IPS-NIHi7 (cell line): ENCODE data around the gene MRS2.
A peak's percentile ranks its signal among the peaks of the same experiment; 100 is the strongest.
"Not testable (repeated sequence)": the region's sequence is repeated elsewhere in the genome, so short reads cannot be mapped to it uniquely, and the experiment has no call there.

Experiments
- DNase-seq: peaks from one replicate; pipeline ENCODE4 v3.0.0; 2012; ENCODE audit warnings: mixed read lengths; ENCODE audit errors: extremely low spot score

The MRS2 gene

DNA sequence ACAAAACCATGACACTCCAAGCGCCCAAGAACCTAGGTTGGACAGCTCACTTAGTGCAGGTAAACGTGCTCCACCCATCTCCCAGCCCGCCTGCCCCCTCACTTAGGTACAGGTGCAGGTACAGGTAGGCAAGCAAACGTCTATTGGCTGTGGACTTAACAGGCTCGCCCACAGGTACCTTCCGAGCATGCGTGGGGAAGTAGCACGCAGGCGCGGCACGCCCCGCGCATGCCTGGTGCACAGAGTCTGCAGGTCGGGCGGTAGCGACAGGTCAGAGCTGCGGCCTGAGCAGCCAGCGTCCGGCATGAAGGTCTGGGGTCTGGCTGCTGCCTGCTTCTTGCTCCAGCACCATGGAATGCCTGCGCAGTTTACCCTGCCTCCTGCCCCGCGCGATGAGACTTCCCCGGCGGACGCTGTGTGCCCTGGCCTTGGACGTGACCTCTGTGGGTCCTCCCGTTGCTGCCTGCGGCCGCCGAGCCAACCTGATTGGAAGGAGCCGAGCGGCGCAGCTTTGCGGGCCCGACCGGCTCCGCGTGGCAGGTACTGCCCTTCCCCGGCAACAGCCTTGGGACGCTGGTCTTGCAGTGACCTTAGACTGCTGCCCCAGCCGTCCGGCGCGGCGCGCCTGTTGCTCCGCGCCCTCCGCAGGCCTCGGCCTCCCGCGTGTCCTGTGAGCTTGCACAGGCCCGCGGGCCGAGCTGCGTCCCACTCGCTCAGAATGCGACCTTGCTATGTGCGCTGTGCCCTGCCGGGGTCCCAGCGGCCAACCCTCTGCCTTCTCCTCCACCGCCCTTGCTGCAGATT, at the start of gene MRS2:
Gene MRS2 (plus strand): TSS at position 240 of the 804 bp plus-strand sequence. CDS start 111 bp downstream, at position 351.
- peak; percentile 79 for DNase-seq

DNA sequence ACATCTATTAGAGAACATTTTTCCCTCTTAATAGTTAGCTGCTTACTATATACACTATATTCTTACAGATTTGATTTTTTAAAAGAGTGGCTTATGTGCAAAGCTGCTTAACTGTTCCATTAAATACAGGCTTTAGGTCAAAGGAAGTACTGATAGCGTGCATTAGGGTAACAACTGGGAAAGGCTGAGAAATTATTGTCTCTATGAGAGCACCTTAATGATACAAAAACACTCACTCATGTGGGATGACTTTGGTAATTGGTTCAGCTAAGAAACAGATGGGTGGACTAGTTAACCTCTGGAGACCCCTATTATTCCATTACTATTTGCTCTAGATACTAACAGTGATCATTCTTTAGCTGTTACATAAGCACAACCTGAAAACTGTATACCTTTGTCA, 48.9 kb upstream of the MRS2 start:
- DNase-seq, result no peak

- DNase-seq, result no peak
Observed at GRCh38 chr6:24355393-24355792, 47.3 kb upstream of the MRS2 start.

- no peak for DNase-seq
Observed at GRCh38 chr6:24356310-24356973, 46.3 kb upstream of the MRS2 start.

DNA sequence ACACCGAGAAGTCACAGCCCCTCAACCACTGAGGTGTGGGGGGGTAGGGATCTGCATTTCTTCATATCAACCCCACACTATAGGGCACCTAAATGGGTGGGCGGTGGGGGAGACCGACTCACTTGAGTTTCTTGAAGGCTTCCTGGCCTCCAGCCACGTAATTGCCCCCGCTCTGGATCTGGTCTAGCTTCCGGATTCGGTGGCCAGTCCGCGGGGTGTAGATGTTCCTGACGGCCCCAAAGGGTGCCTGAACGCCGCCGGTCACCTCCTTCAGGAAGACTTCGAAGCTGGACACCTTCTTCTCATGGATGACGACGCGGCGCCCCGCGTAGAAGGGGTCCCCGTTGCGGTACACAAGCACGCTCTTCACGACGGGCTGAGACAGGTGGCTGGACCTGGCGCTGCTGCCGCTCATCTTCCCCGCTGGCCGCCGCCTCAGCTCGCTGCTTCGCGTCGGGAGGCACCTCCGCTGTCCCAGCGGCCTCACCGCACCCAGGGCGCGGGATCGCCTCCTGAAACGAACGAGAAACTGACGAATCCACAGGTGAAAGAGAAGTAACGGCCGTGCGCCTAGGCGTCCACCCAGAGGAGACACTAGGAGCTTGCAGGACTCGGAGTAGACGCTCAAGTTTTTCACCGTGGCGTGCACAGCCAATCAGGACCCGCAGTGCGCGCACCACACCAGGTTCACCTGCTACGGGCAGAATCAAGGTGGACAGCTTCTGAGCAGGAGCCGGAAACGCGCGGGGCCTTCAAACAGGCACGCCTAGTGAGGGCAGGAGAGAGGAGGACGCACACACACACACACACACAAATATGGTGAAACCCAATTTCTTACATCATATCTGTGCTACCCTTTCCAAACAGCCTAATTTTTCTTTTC, 45.2 kb upstream of the MRS2 start, which contains the start of gene DCDC2:
Gene DCDC2 (minus strand): TSS at position 724 of the 883 bp plus-strand sequence. CDS start 309 bp downstream, at position 415.
- DNase-seq, result peak; percentile 15

DNA sequence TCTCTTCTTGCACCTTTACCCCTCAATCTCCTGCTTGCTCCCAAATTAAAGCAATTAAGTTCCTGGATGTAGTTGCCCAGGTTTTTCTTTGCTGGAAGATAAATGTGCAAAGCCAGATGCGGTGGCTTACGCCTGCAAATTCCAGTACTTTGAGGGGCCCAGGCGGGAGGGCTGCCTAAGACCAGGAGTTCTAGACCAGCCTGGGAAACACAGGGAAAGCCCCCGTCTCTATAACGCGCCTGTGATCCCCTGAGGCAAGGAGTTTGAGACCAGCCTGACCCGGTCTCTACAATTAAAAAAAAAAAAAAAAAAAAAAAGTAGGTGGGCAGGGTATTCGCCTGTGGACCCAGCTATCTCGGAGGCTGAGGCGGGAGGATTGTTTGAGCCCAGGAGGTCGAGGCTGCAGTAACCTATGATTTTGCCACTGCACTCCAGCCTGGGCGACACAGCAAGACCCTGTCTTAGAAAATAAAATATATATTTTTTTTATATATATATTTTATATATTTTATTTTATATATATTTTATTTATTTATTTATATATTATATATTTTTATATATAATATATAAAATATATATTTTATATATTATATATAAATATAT, 44.4 kb upstream of the MRS2 start:
- no peak for DNase-seq

- peak; percentile 85 for DNase-seq
Observed at GRCh38 chr6:24359640-24360454, 42.9 kb upstream of the MRS2 start.

- not testable (repeated sequence) for DNase-seq
Observed at GRCh38 chr6:24362363-24362762, 40.4 kb upstream of the MRS2 start.

GRCh38 chr6:24365103-24365633, 37.6 kb upstream of the MRS2 start:
- not testable (repeated sequence) for DNase-seq

- DNase-seq, result no peak
Observed at GRCh38 chr6:24374612-24375011, 28.1 kb upstream of the MRS2 start.

DNA sequence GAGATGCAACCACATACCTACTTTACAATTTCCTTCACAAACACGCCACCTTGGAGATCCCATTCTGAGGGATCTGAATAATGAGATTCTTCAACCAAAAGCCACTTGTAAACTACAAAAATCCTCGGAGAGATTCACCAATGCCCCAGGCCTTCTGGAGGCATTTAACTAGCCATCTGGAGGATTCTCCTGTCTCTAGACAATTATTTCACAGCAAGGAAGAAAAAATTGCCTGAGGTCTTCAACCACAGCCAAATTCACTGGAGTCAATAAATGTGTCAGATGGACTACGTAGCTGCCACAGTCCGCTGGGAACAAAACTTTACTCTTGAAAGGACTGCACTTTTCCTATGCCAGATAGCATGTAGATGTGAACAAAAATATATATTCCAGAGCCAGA, 25.9 kb upstream of the MRS2 start:
- no peak for DNase-seq

DNA sequence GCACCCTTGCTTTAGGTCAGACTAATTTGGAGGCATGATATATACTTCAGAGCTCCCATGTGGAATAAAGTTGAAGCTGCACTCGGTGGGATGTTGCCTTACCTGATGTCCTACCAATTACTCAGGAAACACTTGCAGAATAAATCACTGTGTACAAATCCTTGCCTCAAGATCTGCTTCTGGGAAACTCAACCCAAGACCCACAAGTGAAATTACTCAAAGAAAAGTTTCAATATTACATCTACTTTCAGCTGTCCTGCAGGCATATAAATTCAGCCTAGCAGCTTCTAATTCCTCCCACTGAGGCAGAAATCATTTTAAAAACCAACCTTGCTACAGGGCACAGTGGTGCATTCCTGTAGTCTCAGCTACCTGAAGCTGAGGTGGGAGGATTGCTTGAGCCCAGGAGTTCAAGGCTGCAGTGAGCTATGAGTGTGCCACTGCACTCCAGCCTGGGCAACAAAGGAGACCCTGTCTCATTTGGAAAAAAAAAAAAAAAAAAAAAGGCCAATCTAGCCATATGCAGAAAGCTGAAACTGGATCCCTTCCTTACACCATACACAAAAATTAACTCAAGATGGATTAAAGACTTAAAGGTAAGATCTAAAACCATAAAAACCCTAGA, 24.2 kb upstream of the MRS2 start:
- DNase-seq, result no peak

DNA sequence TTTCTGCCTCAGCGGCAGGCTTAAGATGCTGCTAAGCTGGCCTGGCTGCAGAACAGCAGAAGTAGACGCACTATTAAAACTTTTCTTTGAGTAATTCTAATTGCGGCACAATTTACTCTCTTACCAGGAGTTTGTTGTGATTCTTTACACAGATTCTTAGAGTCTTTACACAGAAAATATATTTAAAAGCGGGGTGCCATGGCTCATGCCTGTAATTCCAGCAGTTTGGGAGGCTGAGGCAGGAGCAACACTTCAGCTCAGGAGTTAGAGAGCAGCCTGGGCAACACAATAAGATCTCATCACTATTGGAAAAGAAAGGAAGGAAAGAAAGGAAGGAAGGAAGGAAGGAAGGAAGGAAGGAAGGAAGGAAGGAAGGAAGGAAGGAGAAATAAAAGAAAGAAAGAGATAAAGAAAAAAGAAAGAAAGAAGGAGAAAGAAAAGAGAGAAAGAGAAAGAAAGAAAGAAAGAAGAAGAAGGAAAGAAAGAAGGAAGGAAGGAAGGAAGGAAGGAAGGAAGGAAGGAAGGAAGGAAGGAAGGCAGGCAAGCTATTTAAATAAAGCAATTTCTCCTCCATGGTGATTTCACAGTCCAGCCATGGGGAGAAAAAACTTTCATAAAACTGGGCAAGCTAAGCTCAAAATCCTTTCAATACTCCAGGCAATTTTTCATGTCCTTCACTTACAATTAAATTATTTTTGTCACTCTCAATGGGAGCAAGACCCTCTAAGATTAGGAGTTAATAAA, 21.1 kb upstream of the MRS2 start:
- DNase-seq, result no peak

DNA sequence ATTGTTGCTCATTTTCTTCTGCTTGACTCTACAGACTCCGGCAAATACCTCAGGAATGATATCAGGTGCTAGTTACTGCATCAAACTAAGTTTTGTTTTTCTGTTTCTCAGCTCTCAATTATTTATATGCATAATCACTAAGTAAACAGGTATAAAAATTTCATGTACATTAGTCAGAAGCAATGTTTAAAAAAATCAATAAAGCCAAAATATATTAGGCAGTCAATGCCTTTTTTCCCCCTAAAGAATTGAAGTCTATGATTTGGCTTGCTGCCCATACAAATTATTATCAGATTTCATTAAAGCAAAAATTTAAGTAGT, 20.6 kb upstream of the MRS2 start:
- no peak for DNase-seq

DNA sequence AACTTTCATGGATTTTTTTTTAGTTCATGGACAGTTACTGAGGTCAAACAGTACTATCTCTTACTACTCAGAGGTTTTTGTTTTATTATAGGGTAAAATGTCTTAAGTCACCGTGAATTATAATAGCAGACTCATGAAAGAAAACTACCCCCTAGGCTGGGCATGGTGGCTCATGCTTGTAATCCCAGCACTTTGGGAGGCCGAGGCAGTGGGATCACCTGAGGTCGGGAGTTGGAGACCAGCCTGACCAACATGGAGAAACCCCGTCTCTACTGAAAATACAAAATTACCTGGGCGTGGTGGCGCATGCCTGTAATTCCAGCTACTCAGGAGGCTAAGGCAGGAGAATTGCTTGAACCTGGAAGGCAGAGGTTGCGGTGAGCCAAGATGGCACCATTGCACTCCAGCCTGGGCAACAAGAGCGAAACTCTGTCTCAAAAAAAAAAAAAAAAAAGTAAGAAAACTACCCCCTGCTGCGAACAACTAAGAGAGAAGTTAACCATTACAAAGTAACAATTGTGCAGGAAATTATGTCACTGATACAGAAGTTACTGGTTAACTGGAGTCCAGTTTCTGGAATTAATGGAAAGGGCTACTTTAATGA, 19.7 kb upstream of the MRS2 start:
- DNase-seq, result not testable (repeated sequence)

- DNase-seq, result not testable (repeated sequence)
Observed at GRCh38 chr6:24384369-24385130, 18.2 kb upstream of the MRS2 start.

DNA sequence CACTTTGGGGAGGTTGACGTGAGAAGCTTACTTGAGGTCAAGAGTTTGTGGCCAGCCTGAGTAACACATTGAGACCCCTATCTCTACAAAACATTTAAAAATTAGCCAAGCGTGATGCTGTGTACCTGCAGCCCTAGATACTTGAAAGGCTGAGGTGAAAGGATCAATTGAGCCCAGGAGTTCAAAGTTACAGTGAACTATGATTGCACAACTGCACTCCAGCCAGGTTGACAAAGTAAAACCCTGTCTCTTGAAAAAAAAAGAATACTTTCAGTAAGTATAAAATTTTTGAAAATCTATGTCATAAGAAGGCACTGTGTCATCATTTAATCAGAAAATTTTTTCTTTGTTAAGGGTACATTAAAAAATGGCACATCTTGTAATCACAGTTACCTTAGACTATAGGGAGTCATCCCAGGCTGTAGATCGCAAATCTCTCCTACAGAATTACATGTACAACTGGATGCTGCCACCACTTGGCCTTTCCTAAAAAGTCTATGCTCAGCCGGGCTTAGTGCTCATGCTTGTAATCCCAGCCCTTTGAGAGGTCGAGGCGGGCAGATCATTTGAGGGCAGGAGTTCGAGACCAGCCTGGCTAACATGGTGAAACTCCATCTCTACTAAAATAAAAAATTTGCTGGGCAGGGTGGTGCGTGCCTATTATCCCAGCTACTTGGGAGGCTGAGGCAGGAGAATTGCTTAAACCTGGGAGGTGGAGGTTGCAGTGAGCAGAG, 17.0 kb upstream of the MRS2 start:
- no peak for DNase-seq

DNA sequence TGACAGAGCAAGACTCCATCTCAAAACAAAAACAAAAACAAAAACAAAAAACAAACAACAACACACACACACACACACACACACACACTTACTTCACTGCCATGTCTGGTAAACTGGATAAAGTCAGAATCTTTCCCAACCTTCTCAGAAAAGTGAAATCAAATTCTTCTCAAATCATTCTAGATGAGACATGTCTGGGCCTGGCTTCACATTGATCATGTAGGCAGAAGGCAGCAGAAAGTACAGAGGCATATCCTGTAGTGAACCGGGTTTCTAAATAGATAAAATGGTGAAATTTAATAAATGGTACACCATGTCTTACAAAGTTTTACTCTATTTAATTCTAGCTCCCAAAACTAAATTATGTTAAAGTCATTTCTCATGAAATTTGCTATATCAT, 14.9 kb upstream of the MRS2 start:
- no peak for DNase-seq
